Spleen (tissue), 7 donors: ENCODE measurements around the gene SMARCD3.

ENCODE experiments used
- POLR2A ChIP-seq, 3 donors: fragments of 450-650 bp; IDR thresholded peaks; one replicate each; pipeline ENCODE4 v1.5.1; 2017; ENCODE audit warnings: antibody characterized with exemption in 3 of 3, mild to moderate bottlenecking in 1 of 3
- POLR2AphosphoS5 ChIP-seq, 3 donors: sonication (generic); formaldehyde crosslinking; IDR thresholded peaks; one replicate each; pipeline ENCODE4 v1.5.1; 2017; ENCODE audit warnings: antibody characterized with exemption in 3 of 3
- TF ChIP-seq, protein P1 (sequence below), 11 experiments: fragments of 200-600 bp in 7 of 11; fragments of 450-650 bp in 4 of 11; sonication (generic) in 4 of 11; IDR thresholded peaks in 8 of 11; conservative IDR thresholded peaks in 3 of 11; 1 replicate in 7 of 11; 2 replicates in 4 of 11; pipeline versions ENCODE4 v1.4.0 to v1.8.0; 2016 to 2021; ENCODE audit warnings: antibody characterized with exemption in 11 of 11, inconsistent platforms in 4 of 11, mild to moderate bottlenecking in 1 of 11
- donor health status: DM: no; HTN: no; CAD: no; lungs with moderate emphysema.
- donor health status: DM: no; HTN: no; CAD: no.
- donor health status: DM: no; HTN: no; CAD: no.

- TF ChIP-seq, protein P1, sequence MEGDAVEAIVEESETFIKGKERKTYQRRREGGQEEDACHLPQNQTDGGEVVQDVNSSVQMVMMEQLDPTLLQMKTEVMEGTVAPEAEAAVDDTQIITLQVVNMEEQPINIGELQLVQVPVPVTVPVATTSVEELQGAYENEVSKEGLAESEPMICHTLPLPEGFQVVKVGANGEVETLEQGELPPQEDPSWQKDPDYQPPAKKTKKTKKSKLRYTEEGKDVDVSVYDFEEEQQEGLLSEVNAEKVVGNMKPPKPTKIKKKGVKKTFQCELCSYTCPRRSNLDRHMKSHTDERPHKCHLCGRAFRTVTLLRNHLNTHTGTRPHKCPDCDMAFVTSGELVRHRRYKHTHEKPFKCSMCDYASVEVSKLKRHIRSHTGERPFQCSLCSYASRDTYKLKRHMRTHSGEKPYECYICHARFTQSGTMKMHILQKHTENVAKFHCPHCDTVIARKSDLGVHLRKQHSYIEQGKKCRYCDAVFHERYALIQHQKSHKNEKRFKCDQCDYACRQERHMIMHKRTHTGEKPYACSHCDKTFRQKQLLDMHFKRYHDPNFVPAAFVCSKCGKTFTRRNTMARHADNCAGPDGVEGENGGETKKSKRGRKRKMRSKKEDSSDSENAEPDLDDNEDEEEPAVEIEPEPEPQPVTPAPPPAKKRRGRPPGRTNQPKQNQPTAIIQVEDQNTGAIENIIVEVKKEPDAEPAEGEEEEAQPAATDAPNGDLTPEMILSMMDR (IDR thresholded peaks at IDR 0.05 in 8 of 11, conservative IDR thresholded peaks at IDR 0.05 in 3 of 11), result no peak
- TF ChIP-seq POLR2A (IDR thresholded peaks at IDR 0.05), result no peak
- TF ChIP-seq POLR2AphosphoS5 (IDR thresholded peaks at IDR 0.05), result no peak
Observed at GRCh38 chr7:151240536-151240935, 8.0 kb downstream of the SMARCD3 start.
